MM.1S (cell line): ENCODE results near the gene SH2D7.

Experiments used
- DNase-seq: peaks from one replicate; pipeline ENCODE4 v3.0.0-alpha.2; 2015
- H2AFZ ChIP-seq: fragments of 300-600 bp; sonication (generic); 2 replicates; pipeline ENCODE4 v1.6.0; 2016; ENCODE audit warnings: antibody characterized with exemption, low read length
- H3F3A ChIP-seq: fragments of 300-600 bp; sonication (generic); 2 replicates; pipeline ENCODE4 v1.6.1; 2016; ENCODE audit warnings: mild to moderate bottlenecking, antibody characterized with exemption, low read length, moderate library complexity, mixed read lengths; ENCODE audit not compliant: insufficient read depth
- H3K27ac ChIP-seq: fragments of 300-600 bp; sonication (generic); 2 replicates; pipeline ENCODE4 v1.5.1; 2016; ENCODE audit warnings: mild to moderate bottlenecking, low read length
- H3K27me3 ChIP-seq: fragments of 300-600 bp; sonication (generic); replicated peaks from 2 replicates; pipeline ENCODE4 v1.6.0; 2016; ENCODE audit warnings: low read length; ENCODE audit not compliant: insufficient read depth
- H3K36me3 ChIP-seq: fragments of 300-600 bp; sonication (generic); replicated peaks from 2 replicates; pipeline ENCODE4 v1.6.1; 2016; ENCODE audit warnings: mild to moderate bottlenecking, low read length, mixed read lengths; ENCODE audit not compliant: insufficient read depth
- H3K4me1 ChIP-seq: fragments of 300-600 bp; sonication (generic); 2 replicates; pipeline ENCODE4 v1.6.1; 2016; ENCODE audit warnings: low read length, mixed read lengths
- H3K4me2 ChIP-seq: fragments of 300-600 bp; sonication (generic); 2 replicates; pipeline ENCODE4 v1.6.0; 2016; ENCODE audit warnings: low read depth, low read length
- H3K4me3 ChIP-seq: fragments of 300-600 bp; sonication (generic); 2 replicates; pipeline ENCODE4 v1.5.1; 2016; ENCODE audit warnings: low read length, mixed read lengths
- H3K79me2 ChIP-seq: fragments of 300-600 bp; sonication (generic); 2 replicates; pipeline ENCODE4 v1.6.1; 2016; ENCODE audit warnings: mixed run types, low read length, mixed read lengths
- H3K9ac ChIP-seq: fragments of 300-600 bp; sonication (generic); 2 replicates; pipeline ENCODE4 v1.6.1; 2016; ENCODE audit warnings: low read length, mixed read lengths
- H3K9me2 ChIP-seq: fragments of 300-600 bp; sonication (generic); replicated peaks from 2 replicates; pipeline ENCODE4 v1.6.1; 2016; ENCODE audit warnings: mild to moderate bottlenecking, low read length, mixed read lengths; ENCODE audit not compliant: insufficient read depth
- H3K9me3 ChIP-seq: fragments of 300-600 bp; sonication (generic); replicated peaks from 2 replicates; pipeline ENCODE4 v1.6.1; 2016; ENCODE audit warnings: mild to moderate bottlenecking, low read length, mixed read lengths; ENCODE audit not compliant: insufficient read depth
- H4K20me1 ChIP-seq: fragments of 300-600 bp; sonication (generic); 2 replicates; pipeline ENCODE4 v1.6.1; 2016; ENCODE audit warnings: mild to moderate bottlenecking, low read length, moderate library complexity, mixed read lengths; ENCODE audit not compliant: insufficient read depth
- CTCF ChIP-seq: fragments of 300-600 bp; sonication (generic); IDR thresholded peaks from 2 replicates; pipeline ENCODE4 v1.5.1; 2016; ENCODE audit warnings: antibody characterized with exemption, low read length, mixed read lengths
- EZH2 ChIP-seq: fragments of 300-600 bp; sonication (generic); optimal IDR thresholded peaks from 2 replicates; pipeline ENCODE3; 2017; ENCODE audit warnings: low read depth, mild to moderate bottlenecking, antibody characterized with exemption, low read length, mixed read lengths
- EZH2phosphoT487 ChIP-seq: fragments of 300-600 bp; sonication (generic); IDR thresholded peaks from 2 replicates; pipeline ENCODE4 v1.6.1; 2018; ENCODE audit warnings: antibody characterized with exemption, low read length

Gene SH2D7

GRCh38 chr15:78063217-78063616 is 29.1 kb upstream of the SH2D7 start:
- H3K4me2 ChIP-seq: no peak overlapping the region
- H3K9ac ChIP-seq: no peak overlapping the region
- no peak for DNase-seq
- H3K79me2 ChIP-seq: peaks cover 86% of the 10 kb centered on the region
- no peaks in the 10 kb centered on the region for H3K9me2 ChIP-seq
- H3K4me3 ChIP-seq: no peak overlapping the region
- peaks cover 57% of the 10 kb centered on the region for H3K4me1 ChIP-seq
- no peaks in the 10 kb centered on the region for H3K27me3 ChIP-seq
- no peaks in the 10 kb centered on the region for H4K20me1 ChIP-seq
- H3K9me3 ChIP-seq: no peaks in the 10 kb centered on the region
- TF ChIP-seq EZH2phosphoT487 (no peak), CTCF (no peak), EZH2 (no peak)
- H3K27ac ChIP-seq: no peak overlapping the region
- peaks cover 37% of the 10 kb centered on the region for H3F3A ChIP-seq
- no peak overlapping the region for H2AFZ ChIP-seq
- no peaks in the 10 kb centered on the region for H3K36me3 ChIP-seq

GRCh38 chr15:78063970-78064385 is 28.4 kb upstream of the SH2D7 start:
- Histone ChIP-seq H3K27ac (no peak overlapping the region), H3K27me3 (no peaks in the 10 kb centered on the region), H3K4me3 (no peak overlapping the region), H3K4me1 (peaks cover 61% of the 10 kb centered on the region), H4K20me1 (no peaks in the 10 kb centered on the region), H3K9me2 (no peaks in the 10 kb centered on the region), H3K4me2 (no peak overlapping the region), H3K9ac (no peak overlapping the region), H2AFZ (no peak overlapping the region), H3K9me3 (no peaks in the 10 kb centered on the region), H3K79me2 (peaks cover 86% of the 10 kb centered on the region), H3F3A (peaks cover 43% of the 10 kb centered on the region), H3K36me3 (no peaks in the 10 kb centered on the region)
- DNase-seq: no peak
- TF ChIP-seq CTCF (no peak), EZH2 (no peak), EZH2phosphoT487 (no peak)

- no peak for DNase-seq
- H3K4me3 ChIP-seq: 0 out of 2 replicates have a peak overlapping the region, but pooled peaks have one; percentile 25
- H3K27ac ChIP-seq: peak overlapping the region; percentile 56; the same call in 1 of the 2 replicates
- no peaks in the 10 kb centered on the region for H3K36me3 ChIP-seq
- H4K20me1 ChIP-seq: no peaks in the 10 kb centered on the region
- H3K9me2 ChIP-seq: no peaks in the 10 kb centered on the region
- H3K27me3 ChIP-seq: no peaks in the 10 kb centered on the region
- H2AFZ ChIP-seq: no peak overlapping the region
- peaks cover 67% of the 10 kb centered on the region for H3K4me1 ChIP-seq
- H3K79me2 ChIP-seq: peaks cover 86% of the 10 kb centered on the region
- no peak for TF ChIP-seq CTCF
- no peak for TF ChIP-seq EZH2phosphoT487
- TF ChIP-seq EZH2: no peak
- no peak overlapping the region for H3K9ac ChIP-seq
- no peaks in the 10 kb centered on the region for H3K9me3 ChIP-seq
- peaks cover 49% of the 10 kb centered on the region for H3F3A ChIP-seq
- H3K4me2 ChIP-seq: peak overlapping the region; percentile 81
These were observed 27.8 kb upstream of the SH2D7 start for GRCh38 chr15:78064544-78064943.
